Motor neuron (in vitro differentiated cells): Measurements from ENCODE around the gene PCDH12. TPM values are rescaled to one million over a fixed set of nuclear protein-coding genes. Genes with fewer than 3 reads are reported as not detected.

Source experiments
- ATAC-seq, 8 experiments: fragments of 200-7000 bp; cut with Tn5 transposase; replicated peaks in 6 of 8; 2 replicates each; pipeline ENCODE4 v1.8.0; 2021; ENCODE audit warnings: mild to moderate bottlenecking in 8 of 8, moderate library complexity in 8 of 8
- H3K27ac ChIP-seq, 2 donors: fragments of 250-450 bp; sonication (Bioruptor Pico); 2 replicates each; pipeline ENCODE4 v1.9.0; 2021; ENCODE audit warnings: antibody characterized with exemption in 2 of 2, mild to moderate bottlenecking in 2 of 2, moderate library complexity in 1 of 2
- H3K4me1 ChIP-seq, 2 donors: fragments of 250-450 bp; sonication (Bioruptor Pico); replicated peaks in 1 of 2; 2 replicates each; pipeline ENCODE4 v1.6.1; 2021; ENCODE audit warnings: antibody characterized with exemption in 2 of 2, mild to moderate bottlenecking in 2 of 2, moderate library complexity in 1 of 2
- H3K4me3 ChIP-seq, 5 donors: fragments of 250-450 bp; sonication (Bioruptor Pico); 2 replicates each; pipeline ENCODE4 v1.9.0; 2021; ENCODE audit warnings: antibody characterized with exemption in 5 of 5, mild to moderate bottlenecking in 5 of 5, moderate library complexity in 4 of 5
- WGBS, 10 experiments: fragments of 450-650 bp; shearing (Covaris generic); methylation state at CpG; one replicate each; pipeline ENCODE4 v1.0.0; 2022; 5-methylcytosine and 5-hydroxymethylcytosine counted together
- in situ Hi-C, 9 experiments: fragments of 400-800 bp; cut with MboI; loops; one replicate each; pipeline ENCODE4 v1.15.0; 2021; ENCODE audit warnings: low sequenced_read_pairs in 9 of 9, low pct_unique_long_range_greater_than_20kb in 2 of 9; ENCODE audit not compliant: unreplicated experiment in 9 of 9
- total RNA-seq, 8 experiments: library from RNA; unstranded; fragments of 300-600 nt; gene quantifications; 2 replicates each; pipeline versions ENCODE4 v1.2.3 to v1.2.4, GENCODE V29; 2022

PCDH12 gene
- total RNA-seq, 8 experiments from 2014 or later, result 0.60 to 15.8 (median 0.93) TPM

DNA sequence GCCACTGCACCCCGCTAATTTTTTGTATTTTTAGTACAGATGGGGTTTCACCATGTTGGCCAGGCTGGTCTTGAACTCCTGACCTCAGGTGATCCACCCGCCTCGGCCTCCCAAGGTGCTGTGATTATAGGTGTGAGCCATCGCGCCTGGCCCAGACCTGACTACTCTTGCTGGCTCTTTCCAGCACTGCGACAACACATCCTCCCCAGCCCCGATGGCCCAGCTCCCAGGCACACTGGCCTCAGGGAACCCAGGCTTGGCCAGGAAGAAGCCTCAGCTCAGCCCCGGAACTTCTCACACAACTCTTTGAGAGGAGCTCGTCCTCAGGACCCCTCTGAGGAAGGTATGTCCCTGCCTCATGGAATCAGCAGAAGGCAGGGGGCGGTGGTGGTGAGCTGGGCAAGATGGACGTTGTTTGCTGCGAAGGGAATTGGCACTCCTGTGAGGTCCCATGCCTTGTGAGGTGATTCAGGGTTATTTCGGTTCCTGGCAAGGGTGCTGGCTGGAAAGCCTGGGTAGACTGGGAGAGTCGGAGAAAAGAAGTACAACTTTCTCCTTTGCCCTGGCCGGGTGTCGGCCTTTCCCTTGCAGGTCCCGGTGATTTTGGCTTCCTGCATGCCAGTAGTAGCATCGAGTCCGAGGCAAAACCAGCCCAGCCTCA is 28.5 kb downstream of the PCDH12 start:
- H3K4me1 ChIP-seq, result peaks cover 2% of the 10 kb centered on the region in 2 donors
- H3K4me3 ChIP-seq, result no peak overlapping the region
- ATAC-seq, result no peak
- in situ Hi-C loops, result loop anchor here in 3 of 9 experiments (25.0 kb wide), 1 partner anchor 242 kb away; the partner anchor contains the start of gene ARAP3 (in 3 of the 3)
- 48 to 100% (median 89%) methylated on average over 1 to 11 of the region's 19 CpGs; no CpG with 5 or more reads in 3 of the 10 experiments for WGBS, 10 experiments
- H3K27ac ChIP-seq, result no peak overlapping the region

DNA sequence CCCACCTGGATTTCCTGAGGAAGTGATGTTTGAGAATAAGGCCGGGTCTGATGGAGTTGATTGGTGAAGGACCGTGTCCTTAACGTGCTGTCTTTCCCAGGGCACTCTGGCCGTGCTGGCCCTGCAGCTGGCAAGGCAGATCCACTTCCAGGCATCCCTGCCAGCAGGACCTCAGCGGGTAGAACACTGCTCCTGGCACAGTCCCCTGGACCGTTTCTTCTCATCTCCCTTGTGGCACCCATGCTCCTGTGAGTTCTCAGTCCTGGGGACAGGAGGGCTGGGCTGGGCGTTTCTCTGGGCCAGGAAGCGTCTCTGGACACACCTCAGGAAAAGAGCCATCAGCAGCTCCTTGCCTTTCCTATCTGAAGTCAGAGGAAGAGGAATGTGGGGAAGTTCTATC is 30.0 kb downstream of the PCDH12 start:
- in situ Hi-C loops, result loop anchor here in 3 of 9 experiments (25.0 kb wide), 1 partner anchor 241 kb away; the partner anchor contains the start of gene ARAP3 (in 3 of the 3)
- no peak overlapping the region for H3K27ac ChIP-seq
- H3K4me3 ChIP-seq, result no peak overlapping the region
- no peak for ATAC-seq
- WGBS, 10 experiments, result 76 to 100% (median 98%) methylated on average over 1 to 6 of the region's 8 CpGs; no CpG with 5 or more reads in 4 of the 10 experiments
- peaks cover 5 to 6% of the 10 kb centered on the region in 2 donors for H3K4me1 ChIP-seq

DNA sequence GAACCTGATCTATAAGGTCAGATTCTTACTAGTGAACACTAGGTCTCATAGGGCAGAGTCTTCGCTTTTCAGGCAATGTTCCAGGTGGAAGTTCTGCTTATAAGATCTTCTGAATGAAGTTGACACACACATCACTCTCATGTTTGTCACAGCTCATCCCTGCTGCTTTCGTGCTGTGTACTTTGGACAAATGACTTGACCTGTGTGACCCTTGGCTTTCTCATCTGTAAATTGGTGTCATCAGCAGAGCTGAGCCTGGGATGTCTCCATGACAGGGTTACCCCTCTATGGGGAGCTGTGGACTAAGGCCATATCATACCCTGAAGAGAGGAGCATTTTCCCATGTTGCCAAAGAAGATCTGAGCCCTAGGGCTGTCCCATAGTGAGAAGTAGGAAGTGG is 31.6 kb downstream of the PCDH12 start:
- Histone ChIP-seq H3K4me1 (peaks cover 12 to 13% of the 10 kb centered on the region in 2 donors), H3K27ac (no peak overlapping the region), H3K4me3 (no peak overlapping the region)
- 50 to 100% (median 83%) methylated on average over 1 to 2 of the region's 2 CpGs; no CpG with 5 or more reads in 1 of the 10 experiments for WGBS, 10 experiments
- ATAC-seq, result no peak
- in situ Hi-C loops, result loop anchor here in 3 of 9 experiments (25.0 kb wide), 1 partner anchor 239 kb away; the partner anchor contains the start of gene ARAP3 (in 3 of the 3)

DNA sequence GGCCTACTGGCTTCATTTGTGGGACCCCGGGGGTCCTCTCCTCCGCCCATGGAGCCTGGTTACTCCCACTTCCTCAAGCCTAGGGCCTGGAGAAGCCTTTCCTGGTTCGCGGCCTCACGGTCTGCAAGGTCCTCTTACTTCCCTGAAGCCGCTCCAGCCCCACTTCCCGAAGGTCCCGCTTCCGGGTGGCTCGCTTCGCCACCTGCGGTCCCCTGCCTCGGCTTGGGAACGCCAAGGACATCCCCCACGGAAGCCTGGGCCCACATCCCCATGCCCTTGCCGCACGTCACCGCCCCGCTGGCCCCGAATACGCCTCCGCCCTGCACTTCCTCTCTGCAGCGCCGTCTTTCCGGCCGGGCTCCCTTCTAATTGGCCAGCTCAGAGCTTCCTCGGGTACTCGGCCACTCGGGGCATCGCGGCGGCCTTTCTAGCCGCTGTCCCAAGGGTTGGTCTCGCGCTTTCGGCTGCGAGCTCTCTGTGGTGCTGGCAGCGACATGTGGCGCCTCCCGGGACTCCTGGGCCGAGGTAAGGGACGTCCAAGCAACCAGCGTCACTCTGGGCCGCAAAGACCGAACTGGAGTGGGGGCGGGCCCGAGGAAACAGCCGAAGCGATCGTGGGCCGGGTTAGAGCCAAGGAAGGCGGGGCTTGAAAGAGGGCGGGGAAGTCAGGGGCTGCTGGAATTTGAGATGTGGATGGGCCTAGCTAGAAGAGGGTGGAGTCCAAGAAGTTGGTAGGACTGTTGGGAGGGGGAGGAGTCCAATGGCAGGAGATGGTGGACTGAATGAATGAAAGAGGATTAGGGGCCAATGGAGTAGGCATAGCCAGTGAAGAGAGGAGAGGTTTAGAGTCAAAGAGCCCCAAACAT is 34.3 kb downstream of the PCDH12 start, which contains the start of gene DELE1:
TSS of gene DELE1 (plus strand) at position 424 of the 866 bp plus-strand sequence. CDS start at position 495, 71 bp downstream.
- 0% methylated on average over 1 to 13 of the region's 53 CpGs; no CpG with 5 or more reads in 4 of the 10 experiments for WGBS, 10 experiments
- H3K4me1 ChIP-seq, result peaks cover 12 to 13% of the 10 kb centered on the region in 2 donors
- peak within 1 kb of the TSS; percentile 43 to 70 (median 50) for H3K4me3 ChIP-seq
- in situ Hi-C loops, result loop anchor here in 1 of 9 experiments (25.0 kb wide), 1 partner anchor 236 kb away; the partner anchor contains the start of gene ARAP3
- H3K27ac ChIP-seq, result peak within 1 kb of the TSS; percentile 92 to 96
- peak; percentile 93 to 97 (median 95) for ATAC-seq

- Histone ChIP-seq H3K4me1 (peaks cover 12 to 13% of the 10 kb centered on the region in 2 donors), H3K4me3 (peak overlapping the region; percentile 43 to 70 (median 50)), H3K27ac (peak overlapping the region; percentile 92 to 96)
- WGBS, 10 experiments, result 11 to 81% (median 40%) methylated on average over 1 to 6 of the region's 28 CpGs; no CpG with 5 or more reads in 3 of the 10 experiments
- peak in 2 of 8 experiments; percentile 3 to 4 for ATAC-seq
- in situ Hi-C loops, result loop anchor here in 1 of 9 experiments (25.0 kb wide), 1 partner anchor 236 kb away; the partner anchor contains the start of gene ARAP3
Measured at GRCh38 chr5:141922827-141923447, 35.1 kb downstream of the PCDH12 start.

DNA sequence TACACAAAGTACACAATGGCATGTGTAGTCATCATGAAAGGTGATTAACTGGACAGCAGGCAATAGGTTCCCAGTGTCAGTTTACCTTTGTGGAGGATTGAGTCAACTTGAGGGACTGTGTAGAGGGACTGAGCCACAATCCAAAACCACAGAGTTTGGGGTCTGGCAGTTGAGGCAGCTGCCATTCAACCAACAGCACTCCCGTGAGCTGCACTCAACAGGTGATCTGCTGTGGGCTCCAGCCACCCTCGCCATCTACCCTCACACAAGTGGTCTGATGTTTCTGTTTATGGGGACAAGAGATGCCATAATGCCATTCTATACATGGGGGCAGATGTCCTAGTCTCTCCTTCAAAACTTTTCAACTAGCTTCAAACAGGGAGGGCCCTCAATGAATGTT is 37.2 kb downstream of the PCDH12 start:
- in situ Hi-C loops, result loop anchor here in 1 of 9 experiments (25.0 kb wide), 1 partner anchor 233 kb away; the partner anchor contains the start of gene ARAP3
- Histone ChIP-seq H3K27ac (no peak overlapping the region), H3K4me3 (no peak overlapping the region), H3K4me1 (peaks cover 12 to 13% of the 10 kb centered on the region in 2 donors)
- WGBS, 10 experiments, result 100% methylated on average over 1 of the region's 2 CpGs; no CpG with 5 or more reads in 9 of the 10 experiments
- no peak for ATAC-seq

DNA sequence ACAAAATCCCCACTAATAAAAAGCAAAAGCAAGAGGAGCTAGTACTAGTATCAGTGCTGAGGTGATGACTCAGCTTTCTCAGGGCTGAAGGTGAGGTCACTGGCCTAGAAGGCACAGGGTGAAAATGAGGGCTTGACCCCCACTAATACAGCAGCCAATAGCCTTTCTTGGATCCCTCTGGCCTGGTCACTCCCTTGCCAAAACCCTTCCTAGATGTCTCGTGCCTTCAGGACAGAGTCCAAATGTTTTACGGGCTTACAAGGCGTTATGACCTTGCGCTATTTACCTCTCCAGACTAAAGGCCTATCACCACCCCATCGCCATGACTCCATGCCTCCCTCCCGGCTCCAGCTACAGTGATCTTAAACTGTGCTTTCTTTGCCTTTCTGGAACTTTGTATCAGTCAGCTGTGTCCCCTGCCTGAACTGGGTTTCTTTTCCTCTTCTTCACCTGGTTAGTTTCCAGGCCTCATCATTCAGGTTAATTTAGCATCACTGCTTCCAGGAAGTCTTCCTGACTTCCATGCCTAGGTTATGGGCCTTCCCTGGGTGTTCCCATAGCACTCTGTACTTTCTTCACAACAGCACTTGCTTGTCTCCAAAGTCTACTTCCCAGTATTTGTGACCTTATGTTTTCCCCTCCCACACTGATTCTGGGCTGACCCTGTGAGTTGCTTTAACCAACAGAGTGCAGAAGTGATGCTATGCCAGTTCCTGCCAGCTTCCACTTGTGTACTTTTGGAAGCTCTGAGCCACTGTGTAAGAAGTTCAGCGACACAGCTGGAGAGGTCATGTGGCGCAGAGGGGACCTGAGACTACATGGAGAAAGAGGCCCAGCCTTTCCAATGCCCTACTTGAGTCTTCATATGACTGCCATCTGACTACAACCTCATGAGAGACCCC is 38.5 kb downstream of the PCDH12 start:
- WGBS, 10 experiments, result 81 to 100% (median 91%) methylated on average over 1 to 6 of the region's 8 CpGs; no CpG with 5 or more reads in 3 of the 10 experiments
- H3K27ac ChIP-seq, result no peak overlapping the region
- H3K4me1 ChIP-seq, result peaks cover 9 to 12% of the 10 kb centered on the region in 2 donors
- H3K4me3 ChIP-seq, result no peak overlapping the region
- in situ Hi-C loops, result loop anchor here in 1 of 9 experiments (25.0 kb wide), 1 partner anchor 232 kb away; the partner anchor contains the start of gene ARAP3
- ATAC-seq, result no peak

DNA sequence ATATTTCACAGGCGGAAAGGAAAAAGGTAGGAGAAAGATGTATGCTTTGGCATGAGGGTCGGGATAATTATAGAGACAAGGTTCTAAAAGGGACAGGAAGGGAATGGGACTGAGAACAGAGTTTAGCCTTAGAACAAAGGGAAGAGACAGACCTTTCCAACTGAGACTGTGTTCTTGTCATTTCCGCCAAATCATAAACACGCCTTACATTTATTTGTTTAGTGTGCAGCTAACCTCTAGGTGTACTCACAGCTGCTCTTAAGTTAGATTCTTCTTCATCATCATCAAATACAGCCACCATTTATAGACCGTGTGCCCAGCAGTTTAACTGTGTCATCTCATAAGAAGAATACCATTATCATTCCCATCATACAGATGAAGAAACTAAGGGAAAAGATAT is 40.2 kb downstream of the PCDH12 start:
- Histone ChIP-seq H3K4me3 (no peak overlapping the region), H3K27ac (no peak overlapping the region), H3K4me1 (peaks cover 14 to 19% of the 10 kb centered on the region in 2 donors)
- ATAC-seq, result no peak
- in situ Hi-C loops, result loop anchor here in 1 of 9 experiments (25.0 kb wide), 1 partner anchor 230 kb away; the partner anchor contains the start of gene ARAP3
- 0 to 100% (median 77%) methylated on average over 1 to 5 of the region's 5 CpGs; no CpG with 5 or more reads in 2 of the 10 experiments for WGBS, 10 experiments

DNA sequence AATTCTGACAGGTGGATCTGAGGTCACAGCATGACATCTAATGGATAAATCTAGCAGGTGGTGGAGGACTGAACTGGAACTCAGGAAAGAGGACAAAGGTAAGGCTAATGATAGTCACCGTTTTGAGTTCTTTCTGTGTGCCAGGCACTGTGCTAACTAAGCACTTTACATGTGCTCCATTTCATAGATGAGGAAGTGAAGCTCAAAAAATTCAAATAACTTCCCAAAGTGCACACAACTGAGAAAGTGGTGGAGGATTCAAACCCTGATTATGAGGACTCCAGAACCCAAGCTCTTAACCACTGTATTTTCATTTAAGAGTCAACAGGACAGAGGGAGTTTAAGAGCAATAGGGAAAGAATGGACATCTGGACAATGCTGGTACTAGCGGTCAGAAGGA is 41.5 kb downstream of the PCDH12 start:
- in situ Hi-C loops, result loop anchor here in 1 of 9 experiments (25.0 kb wide), 1 partner anchor 229 kb away; the partner anchor contains the start of gene ARAP3
- 60 to 89% (median 73%) methylated on average over 1 to 2 of the region's 2 CpGs; no CpG with 5 or more reads in 3 of the 10 experiments for WGBS, 10 experiments
- Histone ChIP-seq H3K27ac (no peak overlapping the region), H3K4me3 (no peak overlapping the region), H3K4me1 (peaks cover 11 to 14% of the 10 kb centered on the region in 2 donors)
- ATAC-seq, result no peak

DNA sequence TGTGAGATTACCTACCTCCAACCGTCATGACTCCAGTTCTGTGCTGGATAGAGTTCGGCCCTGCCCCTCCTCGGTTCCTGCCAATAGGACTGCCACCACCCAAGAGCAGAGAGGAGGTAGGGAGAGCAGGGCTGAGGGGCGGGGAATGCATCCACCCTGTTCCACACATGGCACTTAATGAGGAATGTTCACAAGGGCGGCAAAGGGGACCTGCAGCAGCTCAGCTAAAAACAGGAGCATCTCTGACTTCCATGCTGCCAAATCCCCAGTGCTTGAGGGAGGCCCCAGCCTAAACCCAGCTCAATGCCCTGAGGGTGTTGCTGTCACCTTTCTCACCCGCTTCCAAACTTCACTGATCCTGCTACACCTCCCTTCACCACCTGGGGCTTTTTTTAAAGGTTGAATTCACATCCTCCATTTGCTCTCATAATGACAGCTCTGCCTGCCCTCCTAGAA is 42.1 kb downstream of the PCDH12 start:
- 40 to 81% (median 64%) methylated on average over 1 to 5 of the region's 6 CpGs; no CpG with 5 or more reads in 4 of the 10 experiments for WGBS, 10 experiments
- Histone ChIP-seq H3K27ac (no peak overlapping the region), H3K4me3 (no peak overlapping the region), H3K4me1 (peaks cover 11 to 14% of the 10 kb centered on the region in 2 donors)
- ATAC-seq, result peak in 3 of 8 experiments; percentile 29 to 87 (median 79)
- in situ Hi-C loops, result loop anchor here in 1 of 9 experiments (25.0 kb wide), 1 partner anchor 229 kb away; the partner anchor contains the start of gene ARAP3

DNA sequence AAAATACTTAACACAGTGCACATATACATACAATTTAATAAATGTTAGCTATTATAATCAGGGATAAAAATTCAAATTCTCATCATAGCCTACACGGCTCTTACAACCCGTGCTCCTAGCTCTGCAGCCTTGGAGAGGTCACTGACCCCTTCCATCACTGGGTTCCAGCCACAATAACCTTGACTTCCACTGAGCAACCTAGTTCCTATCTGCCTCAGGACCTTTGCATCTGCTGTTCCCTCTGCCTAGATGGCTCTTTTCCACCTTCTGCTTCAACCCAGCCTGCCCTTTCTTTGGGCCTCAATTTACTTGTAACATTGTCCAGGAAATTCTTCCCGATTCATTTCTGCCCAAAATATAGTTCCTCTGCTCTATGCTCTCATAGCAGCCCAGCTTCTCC is 43.2 kb downstream of the PCDH12 start:
- no peak overlapping the region for H3K27ac ChIP-seq
- in situ Hi-C loops, result loop anchor here in 1 of 9 experiments (25.0 kb wide), 1 partner anchor 227 kb away; the partner anchor contains the start of gene ARAP3
- H3K4me3 ChIP-seq, result no peak overlapping the region

More for the DNA sequence above, 43.2 kb downstream of the PCDH12 start:
- H3K4me1 ChIP-seq, result peaks cover 11 to 14% of the 10 kb centered on the region in 2 donors
- 90 to 100% (median 92%) methylated on average over 1 to 3 of the region's 3 CpGs; no CpG with 5 or more reads in 5 of the 10 experiments for WGBS, 10 experiments
- ATAC-seq, result no peak
